Dermis microvascular lymphatic vessel endothelial cell (primary cell): ENCODE data around the gene LMLN. TPM values are rescaled to one million over a fixed set of nuclear protein-coding genes. Genes with fewer than 3 reads are reported as not detected.
"Not testable (repeated sequence)": the region's sequence is repeated elsewhere in the genome, so short reads cannot be mapped to it uniquely, and the experiment has no call there.

ENCODE experiments used
- DNase-seq, 2 donors: peaks; one replicate each; pipeline versions ENCODE4 v3.0.0 to v3.0.0-alpha.2; 2010; ENCODE audit warnings: low read depth in 2 of 2
- total RNA-seq: library from RNA; depleted of rRNA; stranded (reverse); fragments of >200 nt; gene quantifications from 2 replicates; pipeline ENCODE4 v1.2.1, GENCODE V29; 2014

LMLN gene
- total RNA-seq, 1 donor from 2014 or later = 3.7 TPM

- no peak for DNase-seq
These were observed 2.3 kb upstream of the LMLN start for GRCh38 chr3:197957790-197958133.

DNA sequence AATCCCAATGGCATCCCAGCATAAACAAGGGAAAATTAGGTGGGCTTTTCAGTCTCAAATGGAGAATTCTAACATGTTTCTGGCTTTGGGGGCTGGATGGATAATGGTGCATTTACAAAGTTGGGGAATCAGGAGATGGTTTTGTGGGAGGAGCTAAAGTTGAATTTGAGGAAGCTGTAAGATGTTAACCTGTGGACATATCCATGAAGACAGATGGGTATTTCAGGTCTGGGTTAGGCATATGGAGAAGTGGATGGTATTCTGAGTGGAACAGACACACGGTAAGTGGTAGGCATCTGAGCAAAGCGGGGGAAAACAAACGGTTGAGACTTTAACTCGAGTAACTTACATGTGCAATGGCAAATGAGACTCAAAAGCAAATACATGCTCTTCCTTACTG is 1.7 kb upstream of the LMLN start:
- DNase-seq = no peak

GRCh38 chr3:197958848-197959247 is 1.2 kb upstream of the LMLN start:
- DNase-seq = not testable (repeated sequence)

GRCh38 chr3:197959500-197959890 is 522 bp upstream of the LMLN start:
- DNase-seq = no peak

- no peak for DNase-seq
These were observed 921 bp downstream of the LMLN start for GRCh38 chr3:197960694-197961581.

DNA sequence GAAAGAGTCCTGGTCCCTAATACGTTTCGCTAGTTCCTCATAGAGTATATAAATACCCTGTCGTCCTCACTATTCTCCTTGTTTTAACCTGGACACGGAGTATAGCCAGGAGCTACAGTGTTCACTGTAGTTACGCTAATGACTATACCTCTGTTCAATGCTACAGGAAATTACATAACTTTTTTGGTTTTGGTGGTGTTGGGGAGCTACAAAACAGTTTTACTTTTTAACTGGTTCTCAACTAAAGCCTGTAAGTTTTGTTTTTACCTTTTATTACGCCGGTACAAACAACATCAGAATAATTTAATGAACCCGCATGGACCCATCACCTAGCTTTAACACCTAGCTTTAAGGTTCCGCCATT is 1.5 kb downstream of the LMLN start:
- no peak for DNase-seq

GRCh38 chr3:197963019-197963637 is 3.1 kb downstream of the LMLN start:
- DNase-seq = no peak

DNA sequence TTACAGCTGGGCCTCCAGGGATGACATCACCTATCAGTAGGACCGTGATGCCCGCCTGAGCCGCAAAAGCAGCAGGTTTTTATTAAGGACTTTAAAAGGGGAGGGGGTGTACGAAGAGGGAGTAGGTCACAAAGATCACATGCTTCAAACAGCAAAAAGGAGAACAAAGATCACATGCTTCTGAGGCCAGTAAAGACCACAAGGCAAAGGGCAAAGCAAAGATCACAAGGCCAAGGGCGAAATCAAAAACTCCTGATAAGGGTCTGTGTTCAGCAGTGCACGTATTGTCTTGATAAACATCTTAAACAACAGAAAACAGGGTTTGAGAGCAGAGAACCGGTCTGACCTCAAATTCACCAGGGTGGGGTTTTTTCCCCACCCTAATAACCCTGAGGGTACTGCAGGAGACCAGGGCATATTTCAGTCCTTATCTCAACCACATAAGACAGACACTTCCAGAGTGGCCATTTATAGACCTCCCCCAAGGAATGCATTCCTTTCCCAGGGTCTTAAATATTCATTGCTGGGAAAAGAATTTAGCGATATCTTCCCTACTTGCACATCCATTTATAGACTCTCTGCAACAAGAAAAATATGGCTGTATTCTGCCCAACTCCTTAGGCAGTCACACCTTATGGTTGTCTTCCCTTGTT is 7.4 kb downstream of the LMLN start:
- not testable (repeated sequence) for DNase-seq

DNA sequence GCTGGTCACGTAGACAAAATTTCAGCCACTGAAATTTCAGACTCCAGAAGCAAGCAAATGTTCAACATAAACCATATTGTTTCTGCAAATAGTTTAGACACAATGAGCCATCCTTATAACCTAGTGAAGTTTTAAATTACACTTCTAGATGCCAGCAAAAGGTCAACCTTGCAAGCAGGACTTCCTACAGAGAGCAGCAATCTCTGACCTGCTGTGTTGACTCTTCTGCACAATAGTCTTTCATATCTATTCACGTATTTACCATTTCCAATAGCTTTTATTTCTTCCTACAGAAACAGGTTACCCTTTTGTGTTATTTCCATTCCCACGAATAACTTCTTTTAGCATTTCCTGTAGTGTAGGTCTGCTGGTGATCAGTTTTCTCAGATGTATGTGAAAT is 10.6 kb downstream of the LMLN start:
- DNase-seq = no peak

DNA sequence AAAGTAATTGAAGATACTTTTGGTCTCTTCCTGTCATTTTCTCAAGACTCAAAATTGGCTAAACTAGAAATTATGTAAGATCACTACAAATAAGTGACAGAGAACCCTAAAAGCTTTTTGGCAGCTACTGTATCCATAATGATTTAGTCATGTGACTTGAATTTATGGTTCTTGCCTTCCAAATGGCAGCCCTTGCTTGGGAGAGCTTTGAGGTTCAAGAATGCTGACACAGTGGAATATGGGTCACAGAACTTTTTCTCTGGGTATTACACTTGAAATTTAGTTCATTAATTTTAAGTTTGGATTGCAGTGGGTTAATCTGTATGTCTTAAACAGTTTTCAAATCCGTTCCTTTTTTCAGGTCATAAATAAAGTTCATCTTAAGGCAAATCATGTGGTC is 14.0 kb downstream of the LMLN start:
- no peak for DNase-seq

DNA sequence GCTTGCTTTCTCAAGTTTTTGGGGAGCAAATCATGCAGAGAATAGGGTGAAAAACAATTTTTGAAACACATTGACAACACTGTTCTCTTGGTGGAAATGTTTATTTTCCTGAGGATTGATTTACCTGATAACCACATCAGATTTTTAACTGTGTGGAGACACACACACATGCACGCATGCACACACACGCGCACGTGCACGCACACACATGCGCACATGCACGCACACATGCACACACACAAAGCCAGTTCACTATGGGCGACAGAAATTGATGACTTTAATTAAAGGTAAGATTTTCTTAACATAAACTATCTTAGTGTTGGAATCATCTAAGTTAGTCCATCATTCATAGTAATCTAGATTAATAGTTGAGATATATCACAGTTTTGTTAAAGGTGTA is 15.3 kb downstream of the LMLN start:
- DNase-seq = no peak

- no peak for DNase-seq
These were observed 23.1 kb downstream of the LMLN start for GRCh38 chr3:197983076-197983475.

DNA sequence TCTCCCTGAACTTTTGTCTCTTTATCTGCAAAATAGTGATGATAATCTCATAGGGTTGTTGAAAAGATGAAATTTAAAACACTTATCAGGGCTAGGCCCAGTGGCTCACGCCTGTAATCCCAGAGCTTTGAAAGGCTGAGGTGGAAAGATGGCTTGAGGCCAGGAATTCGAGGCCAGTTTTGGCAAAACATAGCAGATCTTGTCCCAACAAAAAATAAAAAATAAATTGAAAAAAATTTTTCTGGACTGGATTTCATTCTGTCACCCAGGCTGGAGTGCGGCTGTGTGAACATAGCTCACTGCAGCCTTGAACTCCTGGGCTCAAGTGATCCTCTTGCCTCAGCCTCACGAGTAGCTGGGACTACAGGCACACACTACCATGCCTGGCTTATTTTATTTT is 29.6 kb downstream of the LMLN start:
- peak in 1 of 2 donors; percentile 59 for DNase-seq

- no peak for DNase-seq
These were observed 34.7 kb downstream of the LMLN start for GRCh38 chr3:197994736-197995135.

- DNase-seq = no peak
These were observed 36.8 kb downstream of the LMLN start for GRCh38 chr3:197996855-197997254.

- no peak for DNase-seq
These were observed 37.9 kb downstream of the LMLN start for GRCh38 chr3:197997936-197998335.

DNA sequence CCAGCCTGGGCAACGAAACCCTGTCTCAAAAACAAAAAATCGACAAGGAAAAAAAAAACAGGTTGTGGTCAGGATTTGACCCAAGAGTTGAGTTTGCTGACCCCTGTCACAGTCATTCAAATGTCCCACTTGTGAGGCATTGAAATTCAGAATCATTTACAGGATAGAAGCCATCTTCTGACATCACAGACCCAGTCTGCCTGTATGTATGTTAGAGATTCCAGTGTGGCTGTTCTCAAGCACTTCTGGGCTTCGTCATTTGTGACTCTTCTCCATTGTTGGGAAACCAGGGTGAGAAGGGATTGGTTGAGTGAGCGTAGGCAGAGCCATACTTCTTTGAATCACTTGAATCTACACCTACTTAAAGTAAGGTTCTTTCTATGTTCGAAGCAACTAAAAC is 57.1 kb downstream of the LMLN start:
- no peak for DNase-seq

DNA sequence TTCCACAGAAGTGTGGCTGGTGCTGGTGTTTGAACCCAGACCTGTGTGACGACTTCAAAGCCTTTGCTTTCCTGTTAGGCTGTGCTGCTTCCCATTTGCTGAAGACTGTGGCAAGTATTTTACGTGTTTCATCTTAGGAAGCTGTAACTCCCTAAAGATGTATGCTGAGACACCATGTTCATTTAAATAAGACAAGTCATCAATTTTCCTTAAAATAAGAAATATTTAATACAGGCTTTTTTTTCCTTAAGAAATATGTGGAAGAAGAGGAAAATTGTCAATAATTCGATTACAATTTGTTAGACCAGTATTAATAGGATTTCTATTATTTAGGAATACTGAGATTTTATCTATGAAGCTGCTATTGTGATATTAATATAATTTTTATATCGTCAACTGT is 58.4 kb downstream of the LMLN start:
- DNase-seq = no peak

DNA sequence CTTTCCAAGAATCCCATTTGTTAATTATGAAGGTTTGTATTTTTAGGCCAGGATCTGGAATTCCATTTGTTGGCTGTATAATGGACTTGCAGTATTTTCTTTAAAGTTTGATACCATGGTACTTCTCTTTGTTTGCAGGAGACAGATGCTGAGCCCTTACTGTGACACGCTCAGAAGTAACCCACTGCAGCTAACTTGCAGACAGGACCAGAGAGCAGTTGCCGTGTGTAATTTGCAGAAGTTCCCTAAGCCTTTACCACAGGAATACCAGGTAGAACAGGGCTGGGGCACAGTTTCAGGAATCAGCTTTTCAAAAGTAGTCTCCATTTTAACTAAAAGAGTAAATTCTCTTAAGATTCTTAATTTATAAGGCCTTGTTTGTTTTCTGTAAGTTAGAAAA is 59.1 kb downstream of the LMLN start:
- no peak for DNase-seq

- no peak for DNase-seq
These were observed 61.3 kb downstream of the LMLN start for GRCh38 chr3:198021320-198021719.

DNA sequence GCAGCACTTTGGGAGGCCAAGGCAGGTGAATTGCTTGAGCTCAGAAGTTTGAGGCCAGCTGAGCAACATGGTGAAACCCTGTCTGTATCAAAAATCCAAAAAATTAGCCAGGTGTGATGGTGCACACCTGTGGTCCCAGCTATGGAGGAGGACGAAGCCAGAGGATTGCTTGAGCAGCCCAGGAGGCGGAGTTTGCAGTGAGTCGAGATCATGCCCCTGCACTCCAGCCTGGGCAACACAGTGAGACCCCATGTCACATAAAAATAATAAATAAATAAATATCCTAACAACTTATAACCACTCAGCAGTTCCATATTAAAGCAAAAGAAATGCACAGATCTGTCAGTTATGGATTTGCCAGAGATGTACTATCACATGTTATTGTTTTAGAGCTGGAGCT is 62.6 kb downstream of the LMLN start:
- DNase-seq = no peak

- DNase-seq = no peak
These were observed 65.6 kb downstream of the LMLN start for GRCh38 chr3:198025644-198026043.

DNA sequence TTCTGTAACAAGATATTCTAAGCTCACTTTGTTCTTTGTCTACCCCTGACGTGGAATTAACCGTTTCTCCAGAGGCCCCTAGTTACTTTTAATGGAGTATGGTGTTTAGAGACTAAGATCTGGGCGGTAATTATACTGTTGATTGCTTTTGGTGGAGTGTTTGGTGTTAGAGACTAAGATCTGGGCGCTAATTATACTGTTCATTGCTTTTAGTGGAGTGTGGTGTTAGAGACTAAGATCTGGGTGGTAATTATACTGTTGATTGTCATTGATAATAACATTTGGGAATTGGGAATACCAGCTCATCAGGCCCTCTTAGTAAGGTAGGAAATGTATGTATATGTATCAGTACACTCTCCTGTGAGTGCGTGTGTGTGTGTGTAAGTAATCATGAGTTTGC is 66.6 kb downstream of the LMLN start:
- no peak for DNase-seq
